Measurements from ENCODE around the gene NRXN3.

GRCh38 chr14:78946949-78947348 lies 776.8 kb downstream of the NRXN3 start:
- TF ChIP-seq CTCF (conservative IDR thresholded peaks at IDR 0.05; ENCODE audit: low read depth, low read length) (no peak), EZH2 (IDR thresholded peaks at IDR 0.05; ENCODE audit: low read length, unreplicated experiment) (no peak), EZH2phosphoT487 (IDR thresholded peaks at IDR 0.05; ENCODE audit: borderline replicate concordance, low read length) (no peak)
